Measurements from ENCODE around the gene FNDC8. TPM values are rescaled to one million over a fixed set of nuclear protein-coding genes. Genes with fewer than 3 reads are reported as not detected.

FNDC8 gene
- total and polyA plus RNA-seq, 2 of the 8 experiments (the other 6 are each of a cell fraction or from before 2014, with no cell fraction given) = not detected

GRCh38 chr17:35104844-35105450 lies 16.5 kb upstream of the FNDC8 start:
- Histone ChIP-seq H2AK5ac (ENCODE audit: low read depth, low read length) (no peak overlapping the region), H4K8ac (ENCODE audit: extremely low read depth, insufficient read depth, low read length) (no peak overlapping the region), H3K27ac (ENCODE audit: low read depth, low read length) (no peak overlapping the region), H3K9ac (replicated peaks in 1 of 4; ENCODE audit: extremely low read depth in 1 of 4, low read depth in 3 of 4, low read length in 3 of 4) (no peak overlapping the region), H2AFZ (ENCODE audit: low read length) (no peak overlapping the region), H2BK120ac (replicated peaks; ENCODE audit: low read depth, low read length) (no peak overlapping the region), H2BK12ac (ENCODE audit: low read depth, low read length) (no peak overlapping the region), H3K36me3 (ENCODE audit: control insufficient read depth in 2 of 4, insufficient read depth in 4 of 4, low read length in 3 of 4) (peaks cover 6 to 9% (median 7%) of the 10 kb centered on the region in 4 experiments; a peak in 5 of 8 replicates), H3K9me3 (ENCODE audit: insufficient read depth in 2 of 2, low read depth in 1 of 2, low read length in 1 of 2) (no peaks in the 10 kb centered on the region), H3K79me2 (ENCODE audit: control insufficient read depth in 1 of 2, insufficient read depth in 2 of 2, low read length in 2 of 2) (no peaks in the 10 kb centered on the region), H3K4me3 (ENCODE audit: extremely low read depth in 1 of 4, insufficient read depth in 2 of 4, low read depth in 3 of 4, low read length in 4 of 4) (no peak overlapping the region), H2BK15ac (ENCODE audit: low read length) (no peak overlapping the region), H2BK5ac (ENCODE audit: low read depth, low read length) (no peak overlapping the region), H4K20me1 (replicated peaks in 1 of 2; ENCODE audit: control insufficient read depth in 1 of 2, insufficient read depth in 2 of 2, low read length in 2 of 2) (no peaks in the 10 kb centered on the region), H4K91ac (replicated peaks; ENCODE audit: insufficient read length, low read length) (no peak overlapping the region), H3K4ac (replicated peaks; ENCODE audit: insufficient read length, low read depth, low read length) (no peak overlapping the region), H2BK20ac (ENCODE audit: low read length) (no peak overlapping the region), H3K79me1 (ENCODE audit: low read depth, low read length) (peaks cover 2% of the 10 kb centered on the region; the same call in 1 of the 2 replicates), H3K23ac (ENCODE audit: insufficient read length) (no peak overlapping the region), H3K56ac (replicated peaks; ENCODE audit: insufficient read length, low read depth, low read length) (no peak overlapping the region), H3K14ac (ENCODE audit: insufficient read length) (no peak overlapping the region), H3K4me1 (replicated peaks in 1 of 4; ENCODE audit: control insufficient read depth in 3 of 4, insufficient read depth in 4 of 4, low read length in 3 of 4) (no peaks in the 10 kb centered on the region), H3K27me3 (replicated peaks in 1 of 4; ENCODE audit: control insufficient read depth in 3 of 4, extremely low read depth in 1 of 4, insufficient read depth in 3 of 4, low read length in 3 of 4) (no peaks in the 10 kb centered on the region), H4K5ac (ENCODE audit: insufficient read length, low read depth, low read length) (no peak overlapping the region), H3K18ac (ENCODE audit: extremely low read depth, low read length) (no peak overlapping the region), H3K23me2 (ENCODE audit: low read depth, low read length) (no peaks in the 10 kb centered on the region), H3K4me2 (ENCODE audit: insufficient read depth in 1 of 2, low read depth in 2 of 2, low read length in 2 of 2) (no peak overlapping the region)
- 93% methylated on average over 5 of the region's 5 CpGs; no CpG with 5 or more reads in 1 of the 2 experiments for WGBS, 2 experiments (ENCODE audit: extremely low coverage in 1 of 2, insufficient coverage in 1 of 2, insufficient read length in 1 of 2, insufficient replicate concordance in 2 of 2, low coverage in 1 of 2, low lambda C conversion rate in 2 of 2, missing lambda C conversion rate in 1 of 2)
- DNase-seq (ENCODE audit: low read depth in 1 of 2, low spot score in 2 of 2) = no peak
- TF ChIP-seq GABPA (IDR thresholded peaks at IDR 0.05; ENCODE audit: borderline replicate concordance, insufficient read depth, low read length) (no peak), SP1 (IDR thresholded peaks at IDR 0.05; ENCODE audit: low read depth, low read length) (no peak), TCF12 (IDR thresholded peaks at IDR 0.05; ENCODE audit: low read depth, low read length) (no peak), NRF1 (IDR thresholded peaks at IDR 0.05; ENCODE audit: low read depth, low read length) (no peak), RNF2 (IDR thresholded peaks at IDR 0.05; ENCODE audit: borderline replicate concordance, low read depth, low read length, missing control alignments, poor library complexity, severe bottlenecking) (no peak)
- no peak for FAIRE-seq
- ChIA-PET POLR2A (ENCODE audit: partially characterized antibody) (interaction anchor here (3.0 kb wide), 1 partner anchor 11 kb away, joined by 15 read pairs; no protein-coding TSS in a partner anchor), CTCF (ENCODE audit: partially characterized antibody) (interaction anchor here (1.2 to 2.1 kb wide), 2 partner anchors 10 to 15 kb away, joined by 3 to 9 read pairs; partner anchors contain the start of gene RAD51D)
